Liver (tissue), 9 donors: ENCODE data around the gene CTNNBL1. TPM values are rescaled to one million over a fixed set of nuclear protein-coding genes. Genes with fewer than 3 reads are reported as not detected.

Source experiments
- DNase-seq: peaks from one replicate; pipeline ENCODE4 v3.0.0-alpha.2; 2017; ENCODE audit warnings: low spot score
- H3K27ac ChIP-seq, 2 donors: one replicate each; pipeline ENCODE4 v1.7.0; 2013; ENCODE audit warnings: inconsistent platforms in 2 of 2, low read length in 2 of 2, control low read depth in 1 of 2, low read depth in 1 of 2, mild to moderate bottlenecking in 1 of 2
- H3K27me3 ChIP-seq, 4 donors: one replicate each; pipeline versions ENCODE4 v1.6.1 to v1.7.0; 2013; ENCODE audit warnings: low read length in 3 of 4, inconsistent platforms in 1 of 4, mild to moderate bottlenecking in 1 of 4, moderate library complexity in 1 of 4; ENCODE audit not compliant: control insufficient read depth in 4 of 4, insufficient read depth in 4 of 4
- H3K36me3 ChIP-seq, 4 donors: one replicate each; pipeline versions ENCODE4 v1.6.1 to v1.7.0; 2013; ENCODE audit warnings: low read length in 3 of 4, mild to moderate bottlenecking in 3 of 4, low read depth in 1 of 4, moderate library complexity in 1 of 4; ENCODE audit not compliant: control insufficient read depth in 4 of 4, insufficient read depth in 3 of 4
- H3K4me1 ChIP-seq, 4 donors: one replicate each; pipeline versions ENCODE4 v1.6.1 to v1.7.0; 2013; ENCODE audit warnings: low read length in 3 of 4, mild to moderate bottlenecking in 3 of 4, moderate library complexity in 1 of 4; ENCODE audit not compliant: control insufficient read depth in 4 of 4, insufficient read depth in 4 of 4
- H3K4me3 ChIP-seq, 3 donors: one replicate each; pipeline versions ENCODE4 v1.6.1 to v1.7.0; 2013; ENCODE audit warnings: low read length in 3 of 3, control low read depth in 1 of 3, low read depth in 1 of 3, mild to moderate bottlenecking in 1 of 3
- H3K9ac ChIP-seq, 2 donors: one replicate each; pipeline ENCODE4 v1.7.0; 2013; ENCODE audit warnings: low read length in 2 of 2, mild to moderate bottlenecking in 2 of 2, moderate library complexity in 2 of 2, control low read depth in 1 of 2, low read depth in 1 of 2
- H3K9me3 ChIP-seq, 4 donors: one replicate each; pipeline versions ENCODE4 v1.6.1 to v1.7.0; 2013; ENCODE audit warnings: low read length in 3 of 4; ENCODE audit not compliant: control insufficient read depth in 4 of 4
- ATF3 ChIP-seq: IDR thresholded peaks from 2 replicates; pipeline ENCODE4 v1.6.1; 2016; ENCODE audit warnings: antibody characterized with exemption
- CTCF ChIP-seq: fragments of 150-350 bp; IDR thresholded peaks from 2 replicates; pipeline ENCODE4 v1.5.1; 2017; ENCODE audit warnings: improper control_type of control experiment, low read depth, low read length; ENCODE audit not compliant: missing input control
- EGR1 ChIP-seq, 2 donors: IDR thresholded peaks; 2 replicates each; pipeline ENCODE4 v1.6.1; 2016 to 2018; ENCODE audit warnings: antibody characterized with exemption in 2 of 2, low read depth in 2 of 2
- FOXA1 ChIP-seq: IDR thresholded peaks from 2 replicates; pipeline ENCODE4 v1.6.1; 2016; ENCODE audit warnings: antibody characterized with exemption
- FOXA2 ChIP-seq: IDR thresholded peaks from 2 replicates; pipeline ENCODE4 v1.6.1; 2016; ENCODE audit warnings: antibody characterized with exemption
- HNF4G ChIP-seq: IDR thresholded peaks from 2 replicates; pipeline ENCODE4 v1.6.1; 2016; ENCODE audit warnings: antibody characterized with exemption
- JUND ChIP-seq, 2 donors: IDR thresholded peaks; 2 replicates each; pipeline ENCODE4 v1.6.1; 2016; ENCODE audit warnings: antibody characterized with exemption in 2 of 2
- MAX ChIP-seq: IDR thresholded peaks from 2 replicates; pipeline ENCODE4 v1.6.1; 2016; ENCODE audit warnings: antibody characterized with exemption
- NR2F2 ChIP-seq: IDR thresholded peaks from 2 replicates; pipeline ENCODE4 v1.6.1; 2016; ENCODE audit warnings: antibody characterized with exemption
- RAD21 ChIP-seq, 2 donors: IDR thresholded peaks; 2 replicates each; pipeline ENCODE4 v1.6.1; 2016; ENCODE audit warnings: antibody characterized with exemption in 2 of 2, mild to moderate bottlenecking in 2 of 2
- REST ChIP-seq: IDR thresholded peaks from 2 replicates; pipeline ENCODE4 v1.6.1; 2016; ENCODE audit warnings: antibody characterized with exemption, mild to moderate bottlenecking
- RXRA ChIP-seq, 2 donors: IDR thresholded peaks; 2 replicates each; pipeline ENCODE4 v1.6.1; 2017 to 2018; ENCODE audit warnings: antibody characterized with exemption in 2 of 2, mild to moderate bottlenecking in 1 of 2
- SP1 ChIP-seq: IDR thresholded peaks from 2 replicates; pipeline ENCODE4 v1.6.1; 2018; ENCODE audit warnings: antibody characterized with exemption, mild to moderate bottlenecking
- TAF1 ChIP-seq: conservative IDR thresholded peaks from 2 replicates; pipeline ENCODE4 v1.6.1; 2016; ENCODE audit warnings: antibody characterized with exemption, mild to moderate bottlenecking
- YY1 ChIP-seq: IDR thresholded peaks from 2 replicates; pipeline ENCODE4 v1.6.1; 2016; ENCODE audit warnings: antibody characterized with exemption, mild to moderate bottlenecking
- ZBTB33 ChIP-seq: IDR thresholded peaks from 2 replicates; pipeline ENCODE4 v1.6.1; 2016; ENCODE audit warnings: antibody characterized with exemption
- WGBS: extraction: QIAGEN DNeasy Blood & Tissue Kit; methylation state at CpG from one replicate; pipeline ENCODE4 v1.1.7; 2013; 5-methylcytosine and 5-hydroxymethylcytosine counted together
- polyA plus RNA-seq, 2 donors: library from polyadenylated mRNA; stranded (reverse) in 1 of 2; unstranded in 1 of 2; fragments of 200-250 nt in 1 of 2; fragments of >200 nt in 1 of 2; fragmentation: Nextera tagmentation in 1 of 2; extraction: Ambion mirVana in 1 of 2; gene quantifications; one replicate each; pipeline versions ENCODE4 v1.2.1 to v1.2.3, GENCODE V29; 2013 to 2015
- total RNA-seq, 2 donors: library from RNA; depleted of rRNA; stranded (reverse); fragments of >200 nt; gene quantifications; one replicate each; pipeline ENCODE4 v1.2.3, GENCODE V29; 2014
- donor health status: healthy.
- donor health status: healthy.
- donor health status: healthy.
- donor health status: healthy.
- donor health status: healthy.

CTNNBL1 gene
- total and polyA plus RNA-seq, 4 donors, result 18.3 to 25.4 (median 20.3) TPM

- no peaks in the 10 kb centered on the region for H3K27me3 ChIP-seq
- no peaks in the 10 kb centered on the region for H3K36me3 ChIP-seq
- peaks cover 0 to 10% (median 3%) of the 10 kb centered on the region in 4 donors for H3K4me1 ChIP-seq
- DNase-seq, result no peak
- no peak overlapping the region for H3K27ac ChIP-seq
- no peak overlapping the region for H3K9ac ChIP-seq
- no peak overlapping the region for H3K4me3 ChIP-seq
- H3K9me3 ChIP-seq, result no peaks in the 10 kb centered on the region
- no peak for TF ChIP-seq HNF4G
- no peak for TF ChIP-seq CTCF
- WGBS, result 65% methylated on average over 10 of the region's 10 CpGs
These were observed 221.6 kb downstream of the CTNNBL1 start for GRCh38 chr20:37915434-37915787.

GRCh38 chr20:37915800-37916570 lies 222.2 kb downstream of the CTNNBL1 start:
- no peak overlapping the region for H3K4me3 ChIP-seq
- DNase-seq, result no peak
- H3K9me3 ChIP-seq, result no peaks in the 10 kb centered on the region
- no peak for TF ChIP-seq ATF3
- no peak for TF ChIP-seq JUND (IDR thresholded peaks at IDR 0.05)
- TF ChIP-seq CTCF, result no peak
- no peak for TF ChIP-seq EGR1 (IDR thresholded peaks at IDR 0.05; ENCODE audit: low read depth in 2 of 2)
- TF ChIP-seq NR2F2, result no peak
- no peak for TF ChIP-seq RAD21 (IDR thresholded peaks at IDR 0.05)
- TF ChIP-seq RXRA (IDR thresholded peaks at IDR 0.05), result no peak
- no peak for TF ChIP-seq SP1
- no peak for TF ChIP-seq FOXA1
- TF ChIP-seq TAF1, result no peak
- TF ChIP-seq MAX, result no peak
- TF ChIP-seq YY1, result no peak
- no peak for TF ChIP-seq FOXA2
- no peak for TF ChIP-seq ZBTB33
- no peak for TF ChIP-seq REST
- 22% methylated on average over 21 of the region's 21 CpGs for WGBS
- no peaks in the 10 kb centered on the region for H3K27me3 ChIP-seq
- H3K27ac ChIP-seq, result no peak overlapping the region
- no peaks in the 10 kb centered on the region for H3K36me3 ChIP-seq
- peaks cover 0 to 10% (median 3%) of the 10 kb centered on the region in 4 donors for H3K4me1 ChIP-seq
- no peak overlapping the region for H3K9ac ChIP-seq
